Measurements from ENCODE around the gene ZBTB7C.

ZBTB7C gene

DNA sequence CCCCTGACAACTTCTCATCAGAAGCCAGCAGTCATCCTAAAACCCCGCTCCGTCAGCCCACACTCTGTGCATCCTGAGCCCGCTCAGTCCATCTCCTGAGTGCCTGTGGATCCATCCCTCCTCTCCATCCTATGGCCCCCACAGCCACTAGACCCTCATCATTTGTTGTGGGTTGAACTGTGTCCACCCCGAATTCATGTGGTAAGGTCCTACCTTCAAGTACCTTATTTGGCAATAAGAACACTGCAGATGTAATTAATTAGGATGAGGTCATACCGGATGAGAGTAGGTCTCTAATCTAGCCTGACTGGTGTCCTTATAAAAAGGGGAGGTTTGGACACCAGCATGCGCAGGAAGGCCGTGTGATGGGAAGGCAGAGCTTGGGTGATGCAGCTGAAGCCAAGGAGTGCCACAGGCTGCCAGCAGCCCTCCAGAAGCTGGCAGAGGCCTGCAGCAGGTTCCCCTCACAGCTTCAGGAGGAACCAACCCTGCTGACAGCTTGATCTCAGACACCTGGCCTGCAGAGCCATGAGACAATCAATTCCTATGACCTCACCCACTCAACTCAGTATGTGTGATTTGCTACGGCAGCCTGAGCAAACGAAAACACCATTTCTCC is 192.4 kb downstream of the ZBTB7C start (continued):
- no peak for TF ChIP-seq ZNF311 (tag by site-specific recombination; IDR thresholded peaks at IDR 0.05; ENCODE audit: borderline replicate concordance)
- TF ChIP-seq ZNF335 (tag by site-specific recombination; conservative IDR thresholded peaks at IDR 0.05) = peak; percentile 86
- TF ChIP-seq, protein P1, sequence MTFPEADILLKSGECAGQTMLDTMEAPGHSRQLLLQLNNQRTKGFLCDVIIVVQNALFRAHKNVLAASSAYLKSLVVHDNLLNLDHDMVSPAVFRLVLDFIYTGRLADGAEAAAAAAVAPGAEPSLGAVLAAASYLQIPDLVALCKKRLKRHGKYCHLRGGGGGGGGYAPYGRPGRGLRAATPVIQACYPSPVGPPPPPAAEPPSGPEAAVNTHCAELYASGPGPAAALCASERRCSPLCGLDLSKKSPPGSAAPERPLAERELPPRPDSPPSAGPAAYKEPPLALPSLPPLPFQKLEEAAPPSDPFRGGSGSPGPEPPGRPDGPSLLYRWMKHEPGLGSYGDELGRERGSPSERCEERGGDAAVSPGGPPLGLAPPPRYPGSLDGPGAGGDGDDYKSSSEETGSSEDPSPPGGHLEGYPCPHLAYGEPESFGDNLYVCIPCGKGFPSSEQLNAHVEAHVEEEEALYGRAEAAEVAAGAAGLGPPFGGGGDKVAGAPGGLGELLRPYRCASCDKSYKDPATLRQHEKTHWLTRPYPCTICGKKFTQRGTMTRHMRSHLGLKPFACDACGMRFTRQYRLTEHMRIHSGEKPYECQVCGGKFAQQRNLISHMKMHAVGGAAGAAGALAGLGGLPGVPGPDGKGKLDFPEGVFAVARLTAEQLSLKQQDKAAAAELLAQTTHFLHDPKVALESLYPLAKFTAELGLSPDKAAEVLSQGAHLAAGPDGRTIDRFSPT (tag by site-specific recombination; IDR thresholded peaks at IDR 0.05) = 0 out of 2 replicates have a peak, but pooled peaks have one; percentile 43
- no peak for TF ChIP-seq ZNF747 (tag by site-specific recombination; IDR thresholded peaks at IDR 0.05)
- TF ChIP-seq ZNF324 (tag by site-specific recombination; IDR thresholded peaks at IDR 0.05) = no peak
- TF ChIP-seq ZXDB (tag by site-specific recombination; IDR thresholded peaks at IDR 0.05) = no peak
- TF ChIP-seq ZEB2 (tag by site-specific recombination; IDR thresholded peaks at IDR 0.05) = 0 out of 2 replicates have a peak, but pooled peaks have one; percentile 17
- no peak for TF ChIP-seq ZNF175 (tag by site-specific recombination; IDR thresholded peaks at IDR 0.05)
- TF ChIP-seq, protein P2, sequence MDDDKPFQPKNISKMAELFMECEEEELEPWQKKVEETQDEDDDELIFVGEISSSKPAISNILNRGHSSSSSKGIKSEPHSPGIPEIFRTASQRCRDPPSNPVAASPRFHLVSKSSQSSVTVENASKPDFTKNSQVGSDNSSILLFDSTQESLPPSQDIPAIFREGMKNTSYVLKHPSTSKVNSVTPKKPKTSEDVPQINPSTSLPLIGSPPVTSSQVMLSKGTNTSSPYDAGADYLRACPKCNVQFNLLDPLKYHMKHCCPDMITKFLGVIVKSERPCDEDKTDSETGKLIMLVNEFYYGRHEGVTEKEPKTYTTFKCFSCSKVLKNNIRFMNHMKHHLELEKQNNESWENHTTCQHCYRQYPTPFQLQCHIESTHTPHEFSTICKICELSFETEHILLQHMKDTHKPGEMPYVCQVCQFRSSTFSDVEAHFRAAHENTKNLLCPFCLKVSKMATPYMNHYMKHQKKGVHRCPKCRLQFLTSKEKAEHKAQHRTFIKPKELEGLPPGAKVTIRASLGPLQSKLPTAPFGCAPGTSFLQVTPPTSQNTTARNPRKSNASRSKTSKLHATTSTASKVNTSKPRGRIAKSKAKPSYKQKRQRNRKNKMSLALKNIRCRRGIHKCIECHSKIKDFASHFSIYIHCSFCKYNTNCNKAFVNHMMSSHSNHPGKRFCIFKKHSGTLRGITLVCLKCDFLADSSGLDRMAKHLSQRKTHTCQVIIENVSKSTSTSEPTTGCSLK (tag by site-specific recombination; IDR thresholded peaks at IDR 0.05) = no peak
- TF ChIP-seq ZFP37 (tag by site-specific recombination; IDR thresholded peaks at IDR 0.05) = peak; percentile 89; the same call in 1 of the 2 replicates
- TF ChIP-seq, protein P3, sequence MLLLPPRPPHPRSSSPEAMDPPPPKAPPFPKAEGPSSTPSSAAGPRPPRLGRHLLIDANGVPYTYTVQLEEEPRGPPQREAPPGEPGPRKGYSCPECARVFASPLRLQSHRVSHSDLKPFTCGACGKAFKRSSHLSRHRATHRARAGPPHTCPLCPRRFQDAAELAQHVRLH (tag by site-specific recombination; IDR thresholded peaks at IDR 0.05) = peak; percentile 86
- peak; percentile 45; the same call in 1 of the 2 replicates for TF ChIP-seq SP3 (tag by site-specific recombination; IDR thresholded peaks at IDR 0.05)
- peak; percentile 58 for TF ChIP-seq SP7 (tag by site-specific recombination; IDR thresholded peaks at IDR 0.05)
- no peak for TF ChIP-seq ZNF558 (tag by site-specific recombination; IDR thresholded peaks at IDR 0.05)
- no peak for TF ChIP-seq ZNF132 (tag by site-specific recombination; IDR thresholded peaks at IDR 0.05; ENCODE audit: borderline replicate concordance)
- TF ChIP-seq ZNF792 (tag by site-specific recombination; IDR thresholded peaks at IDR 0.05) = no peak
- TF ChIP-seq ZNF391 (tag by site-specific recombination; IDR thresholded peaks at IDR 0.05; ENCODE audit: borderline replicate concordance, low read depth) = no peak
- no peak for TF ChIP-seq BCL11B (tag by site-specific recombination; IDR thresholded peaks at IDR 0.05; ENCODE audit: low read depth)
- peak; percentile 75 for TF ChIP-seq ZBTB21 (tag by site-specific recombination; IDR thresholded peaks at IDR 0.05)

DNA sequence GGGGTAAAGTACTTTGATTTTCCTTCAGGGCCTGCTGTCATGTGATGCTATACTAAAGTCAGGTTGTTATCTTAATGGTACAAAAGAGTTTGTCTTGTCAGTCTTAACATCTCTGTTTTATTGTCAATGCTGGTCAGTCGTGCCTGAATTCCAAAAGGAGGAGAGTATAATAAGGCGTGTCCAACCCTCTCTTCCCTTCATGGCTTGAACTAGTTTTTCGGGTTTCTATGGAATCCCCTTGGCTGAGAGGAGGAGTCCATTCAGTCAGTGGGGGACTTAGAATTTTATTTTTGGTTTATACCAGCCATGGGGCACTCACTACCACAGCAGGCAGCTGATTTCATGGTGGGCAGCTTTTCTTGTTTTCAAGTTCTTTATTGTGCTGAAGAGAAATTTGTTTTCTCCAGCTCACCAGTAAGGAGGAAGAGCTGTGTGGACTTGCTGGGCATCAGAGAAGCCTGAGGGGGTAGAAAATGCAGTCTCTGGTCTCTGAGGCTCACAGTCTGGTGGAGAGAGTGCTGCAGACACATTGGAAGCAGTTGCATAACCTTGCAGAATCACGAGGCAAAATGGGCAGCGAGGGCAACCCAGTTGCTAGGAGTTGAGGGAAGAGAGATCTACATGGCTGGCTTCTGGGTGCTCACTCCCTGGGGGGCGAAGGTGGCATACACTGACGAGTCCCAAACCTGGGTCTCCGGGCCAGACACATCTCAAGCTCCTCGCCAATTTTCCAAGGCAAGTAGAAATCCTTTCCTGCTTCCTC is 193.1 kb downstream of the ZBTB7C start:
- ChIA-PET POLR2A (no interaction called here), CTCF (interaction anchor here (0.8 to 1.5 kb wide), 2 partner anchors 11 to 63 kb away, joined by 3 read pairs; no protein-coding TSS in a partner anchor)
- no peak for TF ChIP-seq KLF16 (tag by site-specific recombination; IDR thresholded peaks at IDR 0.05)
- Histone ChIP-seq H3K4me3 (ENCODE audit: low read depth, low read length) (no peak overlapping the region), H3K27ac (ENCODE audit: extremely low read depth, low read depth, low read length) (no peak overlapping the region), H3K36me3 (ENCODE audit: control insufficient read depth in 2 of 2, insufficient read depth in 1 of 2, low read length in 2 of 2) (no peaks in the 10 kb centered on the region), H3K9me3 (ENCODE audit: control insufficient read depth, insufficient read depth, low read depth, low read length) (no peaks in the 10 kb centered on the region), H3K4me1 (ENCODE audit: control insufficient read depth, insufficient read depth, low read length) (peaks cover 8% of the 10 kb centered on the region)
